Measurements from ENCODE around the gene GSK3A. TPM values are rescaled to one million over a fixed set of nuclear protein-coding genes. Genes with fewer than 3 reads are reported as not detected.
A peak's percentile ranks its signal among the peaks of the same experiment; 100 is the strongest.

The GSK3A gene
- total and polyA plus RNA-seq, 9 of the 15 experiments (the other 6 are each of a cell fraction or from before 2014, with no cell fraction given): 0.62 to 90.7 (median 33.3) TPM

- TF ChIP-seq ZBTB11 (CRISPR knock-in tag; IDR thresholded peaks at IDR 0.05) (peak in 1 of 3 experiments; percentile 85; a peak in 2 of 6 replicates), GTF2E2 (tag; IDR thresholded peaks at IDR 0.05) (0 out of 2 replicates have a peak, but pooled peaks have one; percentile 4), MXD1 (CRISPR knock-in tag; IDR thresholded peaks at IDR 0.05; ENCODE audit: borderline replicate concordance, poor library complexity, severe bottlenecking) (no peak), ZFX (CRISPR knock-in tag; IDR thresholded peaks at IDR 0.05) (peak; percentile 94), LCOR (CRISPR knock-in tag; IDR thresholded peaks at IDR 0.05) (0 out of 2 replicates have a peak, but pooled peaks have one; percentile 57), HDAC1 (IDR thresholded peaks at IDR 0.05) (no peak; a peak in 2 of 4 replicates), FOXP1 (CRISPR knock-in tag; IDR thresholded peaks at IDR 0.05) (no peak), CREB5 (CRISPR knock-in tag; IDR thresholded peaks at IDR 0.05) (no peak), TRIM24 (IDR thresholded peaks at IDR 0.05) (no peak), PURB (CRISPR knock-in tag; IDR thresholded peaks at IDR 0.05; ENCODE audit: low read depth) (no peak), ZNF436 (CRISPR knock-in tag; IDR thresholded peaks at IDR 0.05) (no peak), ID3 (CRISPR knock-in tag; IDR thresholded peaks at IDR 0.05) (no peak), ID3 (tag; IDR thresholded peaks at IDR 0.05) (peak; percentile 42; the same call in 1 of the 2 replicates), TBP (optimal IDR thresholded peaks at IDR 0.05; ENCODE audit: low read depth, low read length) (peak; percentile 94), RFX7 (CRISPR knock-in tag; IDR thresholded peaks at IDR 0.05) (no peak), THAP7 (CRISPR knock-in tag; IDR thresholded peaks at IDR 0.05) (no peak), NFE2L1 (tag; IDR thresholded peaks at IDR 0.05; ENCODE audit: borderline replicate concordance, low read depth) (no peak), NRF1 (conservative IDR thresholded peaks at IDR 0.05 in 1 of 2, IDR thresholded peaks at IDR 0.05 in 1 of 2) (peak; percentile 77 to 80), RBM39 (optimal IDR thresholded peaks at IDR 0.05; ENCODE audit: low read depth, low read length) (peak; percentile 78), ZNF551 (CRISPR knock-in tag; IDR thresholded peaks at IDR 0.05) (no peak)
Observed at GRCh38 chr19:42242512-42243409, at the start of gene GSK3A (continued).
